IMR-90 (cell line): ENCODE results near the gene EXOSC9.

ENCODE experiments used
- CEBPB ChIP-seq: IDR thresholded peaks from 2 replicates; pipeline ENCODE4 v1.6.1; 2012; ENCODE audit warnings: low read depth, low read length, improper control_type of control experiment
- CHD1 ChIP-seq: IDR thresholded peaks from 2 replicates; pipeline ENCODE4 v1.6.1; 2012; ENCODE audit warnings: low read depth, low read length, improper control_type of control experiment
- MAFK ChIP-seq: IDR thresholded peaks from 2 replicates; pipeline ENCODE4 v1.6.1; 2012; ENCODE audit warnings: low read depth, low read length, improper control_type of control experiment
- MAZ ChIP-seq: IDR thresholded peaks from 2 replicates; pipeline ENCODE4 v1.6.1; 2012; ENCODE audit warnings: low read depth, mild to moderate bottlenecking, low read length, improper control_type of control experiment, moderate library complexity, borderline replicate concordance
- POLR2A ChIP-seq: IDR thresholded peaks from 2 replicates; pipeline ENCODE4 v1.6.1; 2012; ENCODE audit warnings: mild to moderate bottlenecking, low read depth, low read length
- RFX5 ChIP-seq: IDR thresholded peaks from 2 replicates; pipeline ENCODE4 v1.8.0; 2012; ENCODE audit warnings: low read depth, mild to moderate bottlenecking, low read length, moderate library complexity
- TF ChIP-seq, protein P1 (sequence below): conservative IDR thresholded peaks from 2 replicates; pipeline ENCODE4 v1.5.1; 2012; ENCODE audit warnings: mild to moderate bottlenecking, low read depth, low read length, improper control_type of control experiment

DNA sequence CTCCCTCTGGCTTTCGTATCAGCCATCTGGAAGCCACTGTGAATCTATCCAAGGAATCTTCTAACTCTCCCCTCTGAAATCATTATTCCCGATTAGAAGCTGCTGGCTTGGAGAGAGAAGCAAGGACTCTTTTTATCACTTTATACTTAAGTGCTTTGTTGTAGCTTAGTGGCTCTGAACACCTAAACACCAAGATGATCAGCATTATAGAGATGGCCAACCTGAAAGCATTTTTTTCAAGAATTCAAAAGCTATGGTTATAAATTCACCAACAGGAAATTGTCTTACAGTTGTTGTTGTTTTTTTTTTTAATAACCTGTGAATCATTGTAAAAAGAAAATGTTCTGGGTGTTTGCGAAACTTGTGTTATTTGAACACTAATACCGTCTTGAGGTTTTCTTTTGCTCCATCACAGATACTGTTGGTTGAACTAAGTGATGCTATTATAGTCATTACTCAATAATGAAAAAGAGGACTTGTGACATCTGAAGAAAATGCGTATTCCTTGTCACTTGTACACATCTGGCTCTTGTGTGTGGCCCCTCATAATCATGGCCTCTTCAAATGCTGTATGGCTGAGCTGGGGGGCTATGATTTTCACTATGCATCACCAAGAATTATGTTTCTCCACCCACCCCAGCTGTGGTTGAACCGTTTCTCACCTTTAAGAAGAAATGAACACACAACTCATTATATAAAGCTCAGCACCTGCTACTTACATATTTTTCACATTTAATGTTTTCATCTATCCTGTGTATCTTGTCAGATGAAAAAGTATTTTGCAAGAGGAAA lies 24.3 kb upstream of the EXOSC9 start:
- TF ChIP-seq, protein P1, sequence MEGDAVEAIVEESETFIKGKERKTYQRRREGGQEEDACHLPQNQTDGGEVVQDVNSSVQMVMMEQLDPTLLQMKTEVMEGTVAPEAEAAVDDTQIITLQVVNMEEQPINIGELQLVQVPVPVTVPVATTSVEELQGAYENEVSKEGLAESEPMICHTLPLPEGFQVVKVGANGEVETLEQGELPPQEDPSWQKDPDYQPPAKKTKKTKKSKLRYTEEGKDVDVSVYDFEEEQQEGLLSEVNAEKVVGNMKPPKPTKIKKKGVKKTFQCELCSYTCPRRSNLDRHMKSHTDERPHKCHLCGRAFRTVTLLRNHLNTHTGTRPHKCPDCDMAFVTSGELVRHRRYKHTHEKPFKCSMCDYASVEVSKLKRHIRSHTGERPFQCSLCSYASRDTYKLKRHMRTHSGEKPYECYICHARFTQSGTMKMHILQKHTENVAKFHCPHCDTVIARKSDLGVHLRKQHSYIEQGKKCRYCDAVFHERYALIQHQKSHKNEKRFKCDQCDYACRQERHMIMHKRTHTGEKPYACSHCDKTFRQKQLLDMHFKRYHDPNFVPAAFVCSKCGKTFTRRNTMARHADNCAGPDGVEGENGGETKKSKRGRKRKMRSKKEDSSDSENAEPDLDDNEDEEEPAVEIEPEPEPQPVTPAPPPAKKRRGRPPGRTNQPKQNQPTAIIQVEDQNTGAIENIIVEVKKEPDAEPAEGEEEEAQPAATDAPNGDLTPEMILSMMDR: no peak
- no peak for TF ChIP-seq POLR2A
- TF ChIP-seq CHD1: no peak
- no peak for TF ChIP-seq RFX5
- TF ChIP-seq MAZ: no peak
- no peak for TF ChIP-seq CEBPB
- no peak for TF ChIP-seq MAFK
